Stimulated activated CD8-positive, alpha-beta memory T cell treated with anti-CD3 and anti-CD28 coated beads, Interleukin-15, amount 100 ng/mL, for 24 hours (primary cell): ENCODE measurements around the gene GAS7.

Source experiments
- DNase-seq: peaks from one replicate; pipeline ENCODE4 v3.0.0-alpha.2; 2020; ENCODE audit warnings: low read depth

GAS7 gene

GRCh38 chr17:10200645-10201044 lies 2.2 kb upstream of the GAS7 start:
- no peak for DNase-seq

- no peak for DNase-seq
Observed at GRCh38 chr17:10200016-10200415, 1.6 kb upstream of the GAS7 start.

GRCh38 chr17:10197721-10198508 lies 491 bp downstream of the GAS7 start:
- no peak for DNase-seq

- no peak for DNase-seq
Observed at GRCh38 chr17:10197362-10197720, 1.1 kb downstream of the GAS7 start.

- no peak for DNase-seq
Observed at GRCh38 chr17:10196941-10197340, 1.5 kb downstream of the GAS7 start.

- no peak for DNase-seq
Observed at GRCh38 chr17:10196384-10196895, 2.0 kb downstream of the GAS7 start.

- DNase-seq = no peak
Observed at GRCh38 chr17:10195090-10195805, 3.2 kb downstream of the GAS7 start.

- no peak for DNase-seq
Observed at GRCh38 chr17:10193632-10194031, 4.8 kb downstream of the GAS7 start.

GRCh38 chr17:10192972-10193371 lies 5.4 kb downstream of the GAS7 start:
- no peak for DNase-seq

GRCh38 chr17:10192461-10192860 lies 5.9 kb downstream of the GAS7 start:
- no peak for DNase-seq

- DNase-seq = no peak
Observed at GRCh38 chr17:10187456-10187855, 10.9 kb downstream of the GAS7 start.

- DNase-seq = no peak
Observed at GRCh38 chr17:10186771-10187410, 11.5 kb downstream of the GAS7 start.

- DNase-seq = no peak
Observed at GRCh38 chr17:10183931-10184930, 14.2 kb downstream of the GAS7 start.

- no peak for DNase-seq
Observed at GRCh38 chr17:10182785-10183184, 15.6 kb downstream of the GAS7 start.

- DNase-seq = no peak
Observed at GRCh38 chr17:10178506-10178991, 19.9 kb downstream of the GAS7 start.

GRCh38 chr17:10177913-10178505 lies 20.4 kb downstream of the GAS7 start:
- DNase-seq = no peak

GRCh38 chr17:10177131-10177912 lies 21.1 kb downstream of the GAS7 start:
- no peak for DNase-seq

GRCh38 chr17:10173913-10174312 lies 24.5 kb downstream of the GAS7 start:
- no peak for DNase-seq

GRCh38 chr17:10172778-10173177 lies 25.6 kb downstream of the GAS7 start:
- no peak for DNase-seq

GRCh38 chr17:10172241-10172741 lies 26.1 kb downstream of the GAS7 start:
- no peak for DNase-seq
